GM19193 (cell line): ENCODE data around the gene APC2.

ENCODE experiments used
- POLR2A ChIP-seq: IDR thresholded peaks from 4 replicates; pipeline ENCODE4 v1.6.1; 2011; ENCODE audit not compliant: insufficient read depth, insufficient read length; ENCODE audit errors: extremely low read depth

APC2 gene

GRCh38 chr19:1510807-1511206, 60.9 kb downstream of the APC2 start:
- TF ChIP-seq POLR2A = no peak

- no peak for TF ChIP-seq POLR2A
These were observed 61.7 kb downstream of the APC2 start for GRCh38 chr19:1511318-1512317.

- TF ChIP-seq POLR2A = no peak
These were observed 63.0 kb downstream of the APC2 start, which contains the start of gene ADAMTSL5 for GRCh38 chr19:1512671-1513498. Gene ADAMTSL5 (minus strand): TSS chr19:1513019. CDS start chr19:1510943, 2,076 bp downstream.

- TF ChIP-seq POLR2A = no peak
These were observed 63.8 kb downstream of the APC2 start for GRCh38 chr19:1513499-1514294.

GRCh38 chr19:1514295-1514661, 64.4 kb downstream of the APC2 start:
- TF ChIP-seq POLR2A = no peak

- no peak for TF ChIP-seq POLR2A
These were observed 65.2 kb downstream of the APC2 start for GRCh38 chr19:1514986-1515721.

- no peak for TF ChIP-seq POLR2A
These were observed 66.5 kb downstream of the APC2 start for GRCh38 chr19:1516395-1516753.

- no peak for TF ChIP-seq POLR2A
These were observed 68.5 kb downstream of the APC2 start for GRCh38 chr19:1518471-1518870.

- TF ChIP-seq POLR2A = no peak
These were observed 70.4 kb downstream of the APC2 start for GRCh38 chr19:1520203-1520780.

GRCh38 chr19:1521636-1522035, 71.7 kb downstream of the APC2 start:
- TF ChIP-seq POLR2A = no peak

GRCh38 chr19:1522061-1522460, 72.1 kb downstream of the APC2 start:
- no peak for TF ChIP-seq POLR2A

- TF ChIP-seq POLR2A = no peak
These were observed 72.9 kb downstream of the APC2 start for GRCh38 chr19:1522838-1523237.
